Activated CD4-positive, alpha-beta memory T cell treated with anti-CD3 and anti-CD28 coated beads for 36 hours (primary cell): Measurements from ENCODE around the gene POLRMT. TPM values are rescaled to one million over a fixed set of nuclear protein-coding genes. Genes with fewer than 3 reads are reported as not detected.
"Not testable (repeated sequence)": the region's sequence is repeated elsewhere in the genome, so short reads cannot be mapped to it uniquely, and the experiment has no call there.

Source experiments
- CTCF ChIA-PET: fragments of 350-600 bp; sonication (Branson Sonifier 250); formaldehyde crosslinking; loops from one replicate; lab custom pipeline; 2021; ENCODE audit warnings: antibody characterized with exemption, inconsistent platforms; lab: Charles Lee
- POLR2A ChIA-PET: fragments of 350-600 bp; sonication (Branson Sonifier 250); formaldehyde crosslinking; loops from one replicate; lab custom pipeline; 2021; ENCODE audit warnings: antibody characterized with exemption; lab: Charles Lee
- DNase-seq: peaks from one replicate; pipeline ENCODE4 v3.0.0-alpha.2; 2020
- H3K27ac Mint-ChIP-seq: one replicate; pipeline ENCODE4 v1.8.0; 2021; ENCODE audit warnings: mixed read lengths
- H3K27me3 Mint-ChIP-seq: one replicate; pipeline ENCODE4 v1.8.0; 2021; ENCODE audit warnings: mixed read lengths
- H3K36me3 Mint-ChIP-seq: one replicate; pipeline ENCODE4 v1.8.0; 2021; ENCODE audit warnings: mixed read lengths
- H3K4me1 Mint-ChIP-seq: one replicate; pipeline ENCODE4 v1.8.0; 2021; ENCODE audit warnings: low read depth, mixed read lengths
- H3K4me3 Mint-ChIP-seq: one replicate; pipeline ENCODE4 v1.8.0; 2021; ENCODE audit warnings: mild to moderate bottlenecking, mixed read lengths
- H3K9me3 Mint-ChIP-seq: one replicate; pipeline ENCODE4 v1.8.0; 2021; ENCODE audit warnings: mixed read lengths
- intact Hi-C: fragments of 100-400 bp; cut with micrococcal nuclease; formaldehyde crosslinking; loops from one replicate; pipeline ENCODE4 v1.15.1; 2023
- total RNA-seq, 2 experiments: library from RNA; stranded (reverse); gene quantifications; one replicate each; pipeline ENCODE4 v1.2.3, GENCODE V29; 2021

Gene POLRMT
- total RNA-seq, 2 experiments from 2014 or later, result 71.5 to 72.5 TPM

DNA sequence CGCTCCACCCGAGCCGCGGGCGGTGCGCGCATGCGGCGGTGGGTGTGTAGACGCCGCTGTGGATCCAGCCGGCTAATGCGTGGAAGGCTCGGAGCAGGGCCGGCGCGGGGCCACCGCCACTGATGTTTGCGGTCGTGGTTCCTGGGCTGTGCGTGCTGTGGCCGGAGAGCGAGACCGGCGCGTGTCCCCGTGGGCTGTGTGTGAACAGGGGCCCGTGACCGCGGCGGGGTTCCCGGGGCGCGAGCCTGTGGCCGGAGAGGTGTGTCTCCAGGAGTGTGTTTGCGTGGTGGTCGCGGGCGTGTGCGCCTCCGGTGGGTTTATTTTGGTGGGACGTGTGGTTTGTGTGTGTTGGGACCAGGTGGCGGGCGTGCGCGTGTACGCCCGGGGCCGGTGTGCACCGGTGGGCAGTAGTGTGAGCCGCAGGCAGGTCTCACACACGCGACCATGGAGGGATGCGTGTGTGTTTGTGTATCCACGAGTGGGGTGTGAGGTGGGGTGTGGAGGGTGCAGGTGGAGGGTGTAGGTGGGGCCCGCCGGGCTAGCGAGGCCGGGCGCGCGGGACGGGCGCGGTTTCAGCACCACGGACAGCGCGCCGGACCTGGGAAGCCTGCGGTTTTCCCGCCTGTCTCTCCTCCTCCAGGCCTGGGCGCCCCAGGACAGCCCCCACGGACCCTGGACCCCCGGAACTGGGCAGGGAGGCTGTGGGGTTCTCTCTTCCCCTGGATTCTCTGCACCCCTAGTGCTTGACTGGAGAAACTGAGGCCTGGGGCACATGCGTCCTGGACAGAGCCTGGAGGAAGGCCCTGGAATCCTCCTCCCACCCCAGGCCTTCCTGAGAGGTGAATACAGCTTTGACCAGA, 42.0 kb downstream of the POLRMT start:
- H3K4me3 Mint-ChIP-seq, result no peak overlapping the region
- H3K27me3 Mint-ChIP-seq, result peaks cover 14% of the 10 kb centered on the region
- no peak for DNase-seq
- intact Hi-C loops, result no loop called here
- no peaks in the 10 kb centered on the region for H3K9me3 Mint-ChIP-seq
- ChIA-PET POLR2A (no interaction called here), CTCF (no interaction called here)
- H3K36me3 Mint-ChIP-seq, result no peaks in the 10 kb centered on the region
- H3K27ac Mint-ChIP-seq, result no peak overlapping the region
- peaks cover 4% of the 10 kb centered on the region for H3K4me1 Mint-ChIP-seq

DNA sequence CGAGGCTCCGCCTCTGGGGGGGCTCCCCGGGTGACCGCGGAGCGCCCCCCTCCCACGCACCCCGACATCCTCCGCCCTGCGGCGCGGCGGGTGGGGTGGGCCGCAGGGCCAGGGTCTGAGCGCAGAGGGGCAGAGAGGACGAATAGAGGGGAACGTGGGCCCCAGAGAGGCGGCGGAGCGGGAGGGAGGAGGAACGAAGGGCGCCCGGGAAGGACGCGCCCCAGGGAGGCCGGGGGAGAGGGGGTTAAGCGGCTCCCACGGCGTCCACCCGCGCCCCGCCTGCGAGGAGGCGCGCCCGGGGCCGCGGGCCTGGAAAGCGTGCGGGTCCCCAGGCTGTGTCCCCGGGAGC, 42.6 kb downstream of the POLRMT start:
- H3K4me3 Mint-ChIP-seq, result no peak overlapping the region
- CTCF ChIA-PET, result no interaction called here
- H3K9me3 Mint-ChIP-seq, result no peaks in the 10 kb centered on the region
- intact Hi-C loops, result no loop called here
- no peak for DNase-seq
- no peak overlapping the region for H3K27ac Mint-ChIP-seq
- POLR2A ChIA-PET, result no interaction called here
- peaks cover 14% of the 10 kb centered on the region for H3K27me3 Mint-ChIP-seq
- H3K4me1 Mint-ChIP-seq, result peaks cover 4% of the 10 kb centered on the region
- no peaks in the 10 kb centered on the region for H3K36me3 Mint-ChIP-seq

DNA sequence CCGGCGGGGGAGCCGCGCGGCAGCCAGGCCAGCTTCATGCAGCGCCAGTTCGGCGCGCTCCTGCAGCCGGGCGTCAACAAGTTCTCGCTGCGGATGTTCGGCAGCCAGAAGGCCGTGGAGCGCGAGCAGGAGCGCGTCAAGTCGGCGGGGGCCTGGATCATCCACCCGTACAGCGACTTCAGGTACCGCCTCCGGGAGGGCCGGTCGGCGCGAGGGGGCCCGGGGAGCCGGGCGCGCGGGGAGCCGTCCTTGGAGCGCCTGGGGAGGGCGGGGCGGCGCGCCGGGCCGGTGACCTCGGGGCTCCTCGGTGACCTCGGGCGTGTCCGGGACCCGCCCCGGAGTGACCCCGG, 43.0 kb downstream of the POLRMT start:
- Mint-ChIP-seq H3K36me3 (no peaks in the 10 kb centered on the region), H3K27me3 (peaks cover 14% of the 10 kb centered on the region), H3K4me3 (no peak overlapping the region), H3K4me1 (peaks cover 4% of the 10 kb centered on the region), H3K27ac (no peak overlapping the region), H3K9me3 (no peaks in the 10 kb centered on the region)
- CTCF ChIA-PET, result no interaction called here
- intact Hi-C loops, result no loop called here
- POLR2A ChIA-PET, result no interaction called here
- peak; percentile 37 for DNase-seq

DNA sequence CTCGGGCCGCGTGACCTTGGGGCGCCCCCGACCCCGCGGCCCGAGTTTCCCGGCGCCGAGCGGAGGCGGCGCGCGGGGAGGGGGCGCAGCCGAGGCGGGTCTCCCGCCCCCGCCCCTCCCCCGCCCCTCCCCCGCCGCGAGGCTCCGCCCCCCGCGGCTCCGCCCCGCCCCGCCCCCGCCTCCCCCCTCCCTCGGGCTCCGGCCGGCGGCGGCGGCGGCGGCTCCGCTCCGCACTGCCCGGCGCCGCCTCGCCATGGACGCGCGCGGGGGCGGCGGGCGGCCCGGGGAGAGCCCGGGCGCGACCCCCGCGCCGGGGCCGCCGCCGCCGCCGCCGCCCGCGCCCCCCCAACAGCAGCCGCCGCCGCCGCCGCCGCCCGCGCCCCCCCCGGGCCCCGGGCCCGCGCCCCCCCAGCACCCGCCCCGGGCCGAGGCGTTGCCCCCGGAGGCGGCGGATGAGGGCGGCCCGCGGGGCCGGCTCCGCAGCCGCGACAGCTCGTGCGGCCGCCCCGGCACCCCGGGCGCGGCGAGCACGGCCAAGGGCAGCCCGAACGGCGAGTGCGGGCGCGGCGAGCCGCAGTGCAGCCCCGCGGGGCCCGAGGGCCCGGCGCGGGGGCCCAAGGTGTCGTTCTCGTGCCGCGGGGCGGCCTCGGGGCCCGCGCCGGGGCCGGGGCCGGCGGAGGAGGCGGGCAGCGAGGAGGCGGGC, 43.5 kb downstream of the POLRMT start, which contains the start of gene HCN2:
TSS of gene HCN2 (plus strand) at position 189 of the 703 bp plus-strand sequence. CDS start at position 254, 65 bp downstream.
- Mint-ChIP-seq H3K27ac (no peak within 1 kb of the TSS), H3K4me1 (peaks cover 4% of the 10 kb centered on the region), H3K9me3 (no peaks in the 10 kb centered on the region), H3K27me3 (peaks cover 14% of the 10 kb centered on the region), H3K4me3 (no peak within 1 kb of the TSS), H3K36me3 (no peaks in the 10 kb centered on the region)
- no peak for DNase-seq
- intact Hi-C loops, result loop anchor here (2.0 to 10.0 kb wide), 4 partner anchors 21 to 142 kb away; partner anchors contain the start of genes FGF22, POLRMT and RNF126
- ChIA-PET CTCF (no interaction called here), POLR2A (no interaction called here)

DNA sequence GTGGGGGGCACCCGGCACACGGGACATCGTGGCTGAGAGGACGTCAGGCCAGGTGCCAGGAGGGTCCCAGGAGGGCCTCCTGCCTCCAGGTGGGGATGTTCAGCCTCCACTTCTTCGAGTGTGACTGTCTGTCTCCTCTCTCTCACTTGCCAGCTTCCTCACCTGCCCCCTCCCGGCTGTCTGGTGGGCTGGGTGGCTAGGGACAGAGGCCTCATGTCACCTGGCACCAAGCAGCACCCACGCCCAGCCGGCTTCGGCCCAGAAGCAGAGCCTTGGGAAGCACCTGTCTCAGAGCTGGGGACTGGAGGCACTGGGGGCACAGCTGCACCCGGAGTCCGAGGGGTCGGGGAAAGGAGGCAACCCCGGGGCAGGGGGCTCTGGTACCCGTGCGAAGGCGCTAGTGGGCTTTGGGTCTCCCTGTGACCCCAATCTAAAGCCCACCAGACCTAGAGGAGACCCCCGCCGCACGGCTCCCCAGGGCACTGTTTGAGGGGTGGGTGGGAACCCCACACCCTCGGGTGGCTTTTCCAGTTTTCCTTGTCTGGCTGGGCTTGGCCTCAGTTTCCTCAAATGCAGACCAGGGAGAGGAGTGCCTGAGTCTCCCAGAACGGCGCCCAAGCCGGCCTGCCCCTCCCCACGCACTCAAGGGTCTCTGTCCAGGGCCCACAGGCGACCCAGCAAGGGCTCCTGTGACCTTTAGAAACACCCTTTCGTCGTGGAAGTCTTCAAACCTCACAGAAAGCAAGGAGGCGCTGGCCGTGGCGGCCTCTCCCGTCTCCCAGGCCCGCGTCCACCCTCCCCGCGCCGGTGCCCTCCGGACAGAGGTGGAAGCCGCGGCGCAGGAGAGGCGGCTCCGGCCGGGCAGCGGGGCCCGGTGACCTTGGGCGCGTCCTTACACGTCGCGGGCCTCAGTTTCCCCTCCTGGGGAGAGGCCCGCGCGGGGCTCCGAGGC, 44.3 kb downstream of the POLRMT start:
- Mint-ChIP-seq H3K27ac (no peak overlapping the region), H3K4me3 (no peak overlapping the region), H3K4me1 (peaks cover 4% of the 10 kb centered on the region), H3K36me3 (no peaks in the 10 kb centered on the region), H3K27me3 (peaks cover 14% of the 10 kb centered on the region), H3K9me3 (no peaks in the 10 kb centered on the region)
- intact Hi-C loops, result loop anchor here (2.0 to 10.0 kb wide), 4 partner anchors 22 to 143 kb away; partner anchors contain the start of genes FGF22, POLRMT and RNF126
- ChIA-PET POLR2A (no interaction called here), CTCF (interaction anchor here (0.6 to 1.3 kb wide), 5 partner anchors 11 to 122 kb away, joined by 3 to 6 read pairs (median 3); partner anchors contain the start of gene RNF126)
- DNase-seq, result no peak

DNA sequence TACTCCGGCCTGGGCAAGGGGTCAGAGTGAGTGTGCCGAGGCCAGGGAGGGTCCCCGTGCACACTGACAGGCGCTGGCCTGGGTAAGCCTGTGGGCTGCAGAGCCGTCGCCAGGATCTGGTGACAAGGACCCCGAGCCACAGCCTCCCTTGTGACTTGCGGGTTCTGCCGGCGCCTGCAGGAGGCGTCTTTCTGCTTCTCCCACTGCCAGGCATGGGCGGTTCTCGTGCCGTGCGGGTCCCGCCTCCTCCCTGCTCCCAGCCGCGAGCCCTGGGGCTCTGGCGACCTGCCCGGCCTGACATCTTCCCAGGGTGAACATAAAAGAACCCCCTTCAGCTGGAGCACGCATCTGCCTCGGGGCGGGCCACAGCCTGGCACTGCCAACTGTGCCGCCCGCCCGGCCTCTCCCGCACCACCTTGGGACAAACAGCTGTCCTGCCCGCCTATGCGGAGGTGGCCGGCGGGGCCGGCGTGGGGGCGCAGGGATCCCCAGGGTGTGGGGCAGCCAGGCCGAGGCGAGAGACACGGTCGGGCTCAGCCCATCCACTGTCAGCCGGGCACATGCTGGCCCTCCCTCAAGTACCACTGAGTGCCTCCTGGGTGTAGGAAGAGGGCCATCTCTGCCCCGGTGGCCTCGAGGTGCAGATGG, 45.1 kb downstream of the POLRMT start:
- Mint-ChIP-seq H3K9me3 (no peaks in the 10 kb centered on the region), H3K27me3 (peaks cover 10% of the 10 kb centered on the region), H3K27ac (no peak overlapping the region), H3K36me3 (peaks cover under 1% of the 10 kb centered on the region), H3K4me1 (peaks cover 4% of the 10 kb centered on the region), H3K4me3 (peak overlapping the region; percentile 21)
- intact Hi-C loops, result loop anchor here (2.0 to 10.0 kb wide), 4 partner anchors 23 to 144 kb away; partner anchors contain the start of genes FGF22, POLRMT and RNF126
- CTCF ChIA-PET, result interaction anchor here (0.6 to 1.3 kb wide), 5 partner anchors 11 to 77 kb away, joined by 3 to 6 read pairs (median 3); partner anchors contain the start of gene RNF126
- POLR2A ChIA-PET, result no interaction called here
- peak; percentile 83 for DNase-seq

DNA sequence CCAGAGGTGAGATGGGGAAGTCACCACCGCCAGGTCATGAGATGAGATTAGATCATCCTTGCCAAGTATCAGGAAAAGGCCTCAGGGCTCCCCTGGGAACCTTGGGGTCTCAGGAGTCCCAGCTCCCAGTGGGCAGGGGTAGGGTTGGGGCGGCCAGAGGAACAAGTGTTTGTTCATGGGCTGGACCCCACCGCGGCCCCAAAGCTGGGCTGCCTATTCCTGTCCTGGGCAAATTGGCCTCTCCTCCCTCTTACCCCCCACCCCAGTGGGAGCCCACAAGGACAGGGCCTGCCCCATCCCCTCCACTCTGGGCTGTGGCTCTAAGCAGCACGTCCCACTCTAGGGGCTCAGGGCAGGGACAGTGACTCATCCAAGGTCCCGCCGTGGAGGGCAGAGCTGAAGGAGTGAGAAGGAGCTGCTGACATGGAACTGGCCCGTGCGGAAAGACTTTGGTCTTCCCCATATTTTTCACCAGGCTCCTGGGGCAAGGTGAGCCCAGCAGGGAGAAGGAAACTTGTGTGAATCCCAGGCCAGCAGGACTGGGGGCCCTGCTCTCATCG, 47.7 kb downstream of the POLRMT start:
- ChIA-PET POLR2A (interaction anchor here (0.6 kb wide), 2 partner anchors 47 to 64 kb away, joined by 3 read pairs; no protein-coding TSS in a partner anchor), CTCF (interaction anchor here (0.6 to 3.9 kb wide), 6 partner anchors 13 to 148 kb away, joined by 3 to 22 read pairs (median 4); no protein-coding TSS in a partner anchor)
- H3K27ac Mint-ChIP-seq, result no peak overlapping the region
- no peaks in the 10 kb centered on the region for H3K9me3 Mint-ChIP-seq
- intact Hi-C loops, result loop anchor here (5.0 to 10.0 kb wide), 2 partner anchors 49 to 147 kb away; partner anchors contain the start of genes FGF22 and POLRMT
- peaks cover 3% of the 10 kb centered on the region for H3K36me3 Mint-ChIP-seq
- H3K4me3 Mint-ChIP-seq, result no peak overlapping the region
- peaks cover 5% of the 10 kb centered on the region for H3K27me3 Mint-ChIP-seq
- no peak for DNase-seq
- H3K4me1 Mint-ChIP-seq, result peaks cover 4% of the 10 kb centered on the region

DNA sequence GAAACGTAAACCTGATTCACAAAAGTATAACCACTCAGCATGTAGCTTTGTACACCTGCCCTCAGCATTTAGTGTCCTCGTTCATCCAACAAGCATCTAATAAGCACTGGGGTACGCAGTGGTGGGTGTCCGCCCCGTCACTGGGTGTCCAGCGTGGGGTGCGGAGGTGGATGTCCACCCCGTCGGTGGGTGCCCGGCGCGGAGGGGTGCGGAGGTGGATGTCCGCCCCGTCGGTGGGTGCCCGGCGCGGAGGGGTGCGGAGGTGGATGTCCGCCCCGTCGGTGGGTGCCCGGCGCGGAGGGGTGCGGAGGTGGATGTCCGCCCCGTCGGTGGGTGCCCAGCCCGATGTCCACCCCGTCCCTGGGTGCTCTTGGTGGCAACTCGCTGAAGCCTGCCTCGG, 48.2 kb downstream of the POLRMT start:
- POLR2A ChIA-PET, result interaction anchor here (0.6 to 0.8 kb wide), 2 partner anchors 41 to 47 kb away, joined by 3 read pairs; no protein-coding TSS in a partner anchor
- H3K4me3 Mint-ChIP-seq, DNase-seq, H3K9me3 Mint-ChIP-seq, H3K27ac Mint-ChIP-seq, H3K4me1 Mint-ChIP-seq, H3K27me3 Mint-ChIP-seq, H3K36me3 Mint-ChIP-seq: not testable (repeated sequence)
- intact Hi-C loops, result loop anchor here (5.0 to 10.0 kb wide), 2 partner anchors 50 to 147 kb away; partner anchors contain the start of genes FGF22 and POLRMT
- CTCF ChIA-PET, result interaction anchor here (0.6 to 3.9 kb wide), 11 partner anchors 10 to 147 kb away, joined by 3 to 22 read pairs (median 5); partner anchors contain the start of gene RNF126

DNA sequence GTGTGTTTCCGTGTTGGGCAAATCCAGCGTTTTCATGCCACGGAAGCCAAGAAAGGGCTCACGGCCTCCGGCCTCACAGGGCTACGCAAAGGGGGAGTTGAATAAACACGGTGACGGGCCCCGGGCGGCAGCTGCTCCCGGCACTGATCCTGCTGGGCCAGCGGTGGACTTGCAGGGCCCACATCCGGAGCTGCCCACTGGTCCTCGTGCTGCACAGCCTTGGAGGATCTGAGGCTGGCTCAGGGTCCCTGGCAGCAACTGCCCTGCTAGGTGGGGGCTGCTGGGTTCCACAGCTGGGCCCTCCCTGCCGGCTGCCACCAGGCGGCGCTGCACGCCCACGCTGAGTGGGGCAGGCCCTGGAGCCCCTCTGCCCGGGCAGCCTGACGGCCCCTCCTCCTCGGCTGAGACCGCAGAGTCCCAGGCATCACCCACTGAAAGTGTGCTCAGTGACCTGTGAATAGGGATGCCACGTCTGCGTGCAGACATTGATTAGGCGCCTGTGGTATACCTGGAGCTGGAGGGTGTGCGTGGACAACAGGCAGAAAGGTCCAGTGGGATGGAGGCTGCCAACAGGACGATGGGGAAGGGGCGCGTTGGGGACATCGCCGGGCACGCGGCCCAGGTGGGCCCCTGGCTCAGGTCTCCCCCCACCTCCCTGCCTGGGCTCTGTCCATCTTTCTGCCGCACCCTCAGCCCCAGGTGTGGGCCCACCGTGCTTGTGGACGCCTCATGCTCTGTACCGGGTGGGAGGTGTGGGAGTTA, 48.9 kb downstream of the POLRMT start:
- Mint-ChIP-seq H3K4me1 (peaks cover 4% of the 10 kb centered on the region), H3K4me3 (no peak overlapping the region), H3K9me3 (no peaks in the 10 kb centered on the region), H3K27ac (no peak overlapping the region), H3K27me3 (peaks cover 5% of the 10 kb centered on the region), H3K36me3 (peaks cover 3% of the 10 kb centered on the region)
- ChIA-PET POLR2A (interaction anchor here (0.8 kb wide), 1 partner anchor 42 kb away, joined by 3 read pairs; no protein-coding TSS in a partner anchor), CTCF (interaction anchor here (0.6 to 3.9 kb wide), 18 partner anchors 9 to 185 kb away, joined by 3 to 22 read pairs (median 5); partner anchors contain the start of gene RNF126)
- intact Hi-C loops, result loop anchor here (5.0 to 10.0 kb wide), 2 partner anchors 50 to 148 kb away; partner anchors contain the start of genes FGF22 and POLRMT
- DNase-seq, result peak; percentile 74

DNA sequence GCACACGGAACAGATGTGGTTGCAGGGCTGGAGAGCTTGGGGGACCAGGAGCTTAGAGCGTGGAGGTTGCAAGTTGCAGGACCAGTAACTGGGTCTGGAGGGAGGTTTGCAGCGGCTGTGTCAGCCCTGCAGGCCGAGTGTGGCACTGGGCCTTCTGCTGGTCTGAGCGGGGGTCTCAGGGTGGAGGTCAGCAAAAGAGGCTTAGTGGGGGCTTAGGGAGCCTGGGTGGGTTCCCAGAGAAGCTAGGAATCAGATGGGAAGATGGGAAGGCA, 49.4 kb downstream of the POLRMT start:
- no peak overlapping the region for H3K4me3 Mint-ChIP-seq
- H3K27ac Mint-ChIP-seq, result no peak overlapping the region
- peaks cover 3% of the 10 kb centered on the region for H3K36me3 Mint-ChIP-seq
- peaks cover 2% of the 10 kb centered on the region for H3K4me1 Mint-ChIP-seq
- intact Hi-C loops, result loop anchor here (10.0 kb wide), 1 partner anchor 51 kb away; the partner anchor contains the start of genes FGF22 and POLRMT
- peaks cover 3% of the 10 kb centered on the region for H3K27me3 Mint-ChIP-seq
- H3K9me3 Mint-ChIP-seq, result no peaks in the 10 kb centered on the region
- ChIA-PET CTCF (interaction anchor here (0.7 to 3.9 kb wide), 16 partner anchors 9 to 186 kb away, joined by 3 to 22 read pairs (median 5); no protein-coding TSS in a partner anchor), POLR2A (no interaction called here)
- DNase-seq, result no peak
